Left lung (tissue), 10 donors: ENCODE data around the gene HSPB2. TPM values are rescaled to one million over a fixed set of nuclear protein-coding genes. Genes with fewer than 3 reads are reported as not detected.
"Not testable (repeated sequence)": the region's sequence is repeated elsewhere in the genome, so short reads cannot be mapped to it uniquely, and the experiment has no call there.

Source experiments
- ATAC-seq: fragments of 200-7000 bp; cut with Tn5 transposase; one replicate; pipeline ENCODE4 v1.9.1; 2020; ENCODE audit warnings: moderate library complexity
- DNase-seq, 4 donors: peaks; one replicate each; pipeline ENCODE4 v3.0.0-alpha.2; 2013 to 2020
- H3K27ac ChIP-seq, 2 donors: fragments of 200-600 bp; sonication (generic) in 1 of 2; one replicate each; pipeline versions ENCODE4 v1.5.0 to v1.8.0; 2020 to 2021
- H3K27me3 ChIP-seq, 2 donors: fragments of 200-600 bp; sonication (generic) in 1 of 2; one replicate each; pipeline versions ENCODE4 v1.5.0 to v1.8.0; 2020 to 2021
- H3K36me3 ChIP-seq, 2 donors: fragments of 200-600 bp; sonication (generic) in 1 of 2; one replicate each; pipeline versions ENCODE4 v1.5.0 to v1.8.0; 2020 to 2021
- H3K4me1 ChIP-seq, 2 donors: fragments of 200-600 bp; one replicate each; pipeline ENCODE4 v1.8.0; 2021
- H3K4me3 ChIP-seq, 2 donors: fragments of 200-600 bp; sonication (generic) in 1 of 2; one replicate each; pipeline versions ENCODE4 v1.5.0 to v1.8.0; 2020 to 2021; ENCODE audit warnings: mild to moderate bottlenecking in 1 of 2
- H3K9me3 ChIP-seq, 2 donors: fragments of 200-600 bp; sonication (generic) in 1 of 2; one replicate each; pipeline versions ENCODE4 v1.5.0 to v1.8.0; 2020 to 2021
- CTCF ChIP-seq, 2 donors: fragments of 200-600 bp; sonication (generic) in 1 of 2; IDR thresholded peaks; one replicate each; pipeline versions ENCODE4 v1.5.0 to v1.8.0; 2021; ENCODE audit warnings: antibody characterized with exemption in 2 of 2
- intact Hi-C, 2 donors: fragments of 100-400 bp; cut with DNase I; formaldehyde crosslinking; loops; one replicate each; pipeline versions ENCODE4 v1.11.2 to v1.14.2; 2022
- polyA plus RNA-seq, 6 donors: library from polyadenylated mRNA; unstranded; fragments of 120-200 nt; gene quantifications; one replicate each; pipeline ENCODE4 v1.2.1, GENCODE V29; 2013; ENCODE audit not compliant: insufficient read length in 6 of 6
- total RNA-seq, 2 donors: library from RNA; stranded (reverse); fragmentation: NEBNext Ultra II Directional; extraction: Animal tissue kit (Norgen Biotek cat#: 25700); gene quantifications; one replicate each; pipeline ENCODE4 v1.2.1, GENCODE V29; 2021
- donor health status: DM: no; HTN: yes; CAD: no.
- donor health status: DM: no; HTN: no; CAD: no.

HSPB2 gene
- total and polyA plus RNA-seq, 8 donors = 3.7 to 7.2 (median 4.8) TPM

GRCh38 chr11:111930472-111930871 lies 17.9 kb downstream of the HSPB2 start:
- no peaks in the 10 kb centered on the region for H3K9me3 ChIP-seq
- no peak for DNase-seq
- intact Hi-C loops = no loop called here
- H3K27me3 ChIP-seq = no peaks in the 10 kb centered on the region
- no peak for TF ChIP-seq CTCF (IDR thresholded peaks at IDR 0.05)
- no peak overlapping the region for H3K4me3 ChIP-seq
- H3K27ac ChIP-seq = no peak overlapping the region
- H3K36me3 ChIP-seq = no peaks in the 10 kb centered on the region
- peaks cover 11 to 29% of the 10 kb centered on the region in 2 donors for H3K4me1 ChIP-seq
- no peak for ATAC-seq

GRCh38 chr11:111932611-111932950 lies 20.0 kb downstream of the HSPB2 start:
- TF ChIP-seq CTCF (IDR thresholded peaks at IDR 0.05) = no peak
- no peak for DNase-seq
- no peaks in the 10 kb centered on the region for H3K36me3 ChIP-seq
- H3K9me3 ChIP-seq = no peaks in the 10 kb centered on the region
- no peak overlapping the region for H3K27ac ChIP-seq
- H3K27me3 ChIP-seq = no peaks in the 10 kb centered on the region
- H3K4me1 ChIP-seq = peaks cover 9 to 33% of the 10 kb centered on the region in 2 donors
- ATAC-seq = no peak
- intact Hi-C loops = no loop called here
- H3K4me3 ChIP-seq = no peak overlapping the region

- DNase-seq, H3K9me3 ChIP-seq, H3K27ac ChIP-seq, intact Hi-C loops, H3K4me3 ChIP-seq, H3K36me3 ChIP-seq, ATAC-seq, H3K27me3 ChIP-seq: not testable (repeated sequence)
- peaks cover 13 to 37% of the 10 kb centered on the region in 2 donors for H3K4me1 ChIP-seq
These were observed 20.6 kb downstream of the HSPB2 start for GRCh38 chr11:111933176-111933575.

GRCh38 chr11:111933872-111934271 lies 21.3 kb downstream of the HSPB2 start:
- Histone ChIP-seq H3K4me1 (peaks cover 13 to 44% of the 10 kb centered on the region in 2 donors), H3K4me3 (no peak overlapping the region), H3K27ac (no peak overlapping the region), H3K27me3 (no peaks in the 10 kb centered on the region), H3K36me3 (no peaks in the 10 kb centered on the region), H3K9me3 (no peaks in the 10 kb centered on the region)
- intact Hi-C loops = no loop called here
- DNase-seq (no peak), ATAC-seq (no peak)
- no peak for TF ChIP-seq CTCF (IDR thresholded peaks at IDR 0.05)

GRCh38 chr11:111934306-111934705 lies 21.8 kb downstream of the HSPB2 start:
- intact Hi-C loops = no loop called here
- Histone ChIP-seq H3K4me3 (no peak overlapping the region), H3K9me3 (no peaks in the 10 kb centered on the region), H3K27me3 (no peaks in the 10 kb centered on the region), H3K36me3 (no peaks in the 10 kb centered on the region), H3K27ac (no peak overlapping the region), H3K4me1 (peaks cover 13 to 48% of the 10 kb centered on the region in 2 donors)
- DNase-seq (no peak), ATAC-seq (no peak)
- no peak for TF ChIP-seq CTCF (IDR thresholded peaks at IDR 0.05)

GRCh38 chr11:111935317-111936039 lies 22.9 kb downstream of the HSPB2 start:
- Histone ChIP-seq H3K27ac (peak overlapping the region in 1 of 2 donors; percentile 8), H3K27me3 (no peaks in the 10 kb centered on the region), H3K36me3 (no peaks in the 10 kb centered on the region), H3K4me3 (no peak overlapping the region), H3K4me1 (peaks cover 13 to 48% of the 10 kb centered on the region in 2 donors), H3K9me3 (no peaks in the 10 kb centered on the region)
- no peak for ATAC-seq
- no peak for TF ChIP-seq CTCF (IDR thresholded peaks at IDR 0.05)
- DNase-seq = no peak
- intact Hi-C loops = loop anchor here in 1 of 2 donors (5.0 kb wide), 1 partner anchor 42 kb away; no protein-coding TSS in a partner anchor
